SK-N-SH treated with all-trans-retinoic acid at 6 μM for 48 hours (cell line): ENCODE results near the gene XKR8.

ENCODE experiments used
- ATAC-seq: fragments of 200-7000 bp; cut with Tn5 transposase; 3 replicates; pipeline ENCODE4 v1.9.1; 2020; ENCODE audit warnings: mild to moderate bottlenecking, moderate library complexity
- ARNTL ChIP-seq: fragments of 450-650 bp; formaldehyde crosslinking; IDR thresholded peaks from 2 replicates; pipeline ENCODE4 v1.5.0; 2020; ENCODE audit warnings: low read depth, mild to moderate bottlenecking, moderate library complexity, borderline replicate concordance
- BACH2 ChIP-seq: fragments of 250-450 bp; sonication (Bioruptor Pico); IDR thresholded peaks from 2 replicates; pipeline ENCODE4 v1.9.0; 2021; ENCODE audit warnings: mild to moderate bottlenecking, borderline replicate concordance
- CREB5 ChIP-seq: fragments of 250-450 bp; sonication (Bioruptor Pico); IDR thresholded peaks from 2 replicates; pipeline ENCODE4 v1.5.1; 2020; ENCODE audit warnings: low read depth, mild to moderate bottlenecking, moderate library complexity
- CSDC2 ChIP-seq: fragments of 250-450 bp; sonication (Bioruptor Pico); IDR thresholded peaks from 2 replicates; pipeline ENCODE4 v1.5.0; 2020; ENCODE audit warnings: mild to moderate bottlenecking, moderate library complexity
- ESRRG ChIP-seq: fragments of 250-450 bp; sonication (Bioruptor Pico); IDR thresholded peaks from 2 replicates; pipeline ENCODE4 v1.6.1; 2021; ENCODE audit warnings: mild to moderate bottlenecking
- GLIS3 ChIP-seq: fragments of 250-450 bp; sonication (Bioruptor Pico); IDR thresholded peaks from 2 replicates; pipeline ENCODE4 v1.5.0; 2020; ENCODE audit warnings: mild to moderate bottlenecking, moderate library complexity
- ISL1 ChIP-seq: fragments of 250-450 bp; sonication (Bioruptor Pico); IDR thresholded peaks from 2 replicates; pipeline ENCODE4 v2.1.2; 2022; ENCODE audit warnings: mild to moderate bottlenecking, moderate library complexity
- OSR1 ChIP-seq: fragments of 250-450 bp; sonication (Bioruptor Pico); IDR thresholded peaks from 2 replicates; pipeline ENCODE4 v1.8.0; 2022; ENCODE audit warnings: moderate library complexity, mild to moderate bottlenecking, inconsistent platforms
- PATZ1 ChIP-seq: fragments of 250-450 bp; sonication (Bioruptor Pico); IDR thresholded peaks from 2 replicates; pipeline ENCODE4 v1.8.0; 2020; ENCODE audit warnings: mild to moderate bottlenecking, moderate library complexity, borderline replicate concordance
- POU6F1 ChIP-seq: fragments of 250-450 bp; sonication (Bioruptor Pico); IDR thresholded peaks from 2 replicates; pipeline ENCODE4 v1.8.0; 2021; ENCODE audit warnings: low read depth, mild to moderate bottlenecking, moderate library complexity, borderline replicate concordance
- PPARA ChIP-seq: fragments of 250-450 bp; sonication (Bioruptor Pico); IDR thresholded peaks from 2 replicates; pipeline ENCODE4 v1.5.0; 2020; ENCODE audit warnings: mild to moderate bottlenecking, borderline replicate concordance
- RARB ChIP-seq: fragments of 250-450 bp; sonication (Bioruptor Pico); IDR thresholded peaks from 2 replicates; pipeline ENCODE4 v1.8.0; 2021; ENCODE audit warnings: mild to moderate bottlenecking, moderate library complexity
- TCF4 ChIP-seq: fragments of 250-450 bp; sonication (Bioruptor Pico); IDR thresholded peaks from 2 replicates; pipeline ENCODE4 v1.8.0; 2021; ENCODE audit warnings: mild to moderate bottlenecking, moderate library complexity, borderline replicate concordance
- TOX ChIP-seq: fragments of 250-450 bp; sonication (Bioruptor Pico); IDR thresholded peaks from 2 replicates; pipeline ENCODE4 v1.8.0; 2021; ENCODE audit warnings: mild to moderate bottlenecking, moderate library complexity, borderline replicate concordance
- TSHZ2 ChIP-seq: fragments of 250-450 bp; sonication (Bioruptor Pico); IDR thresholded peaks from 2 replicates; pipeline ENCODE4 v1.5.0; 2020; ENCODE audit warnings: mild to moderate bottlenecking, moderate library complexity
- ZC3H10 ChIP-seq: fragments of 250-450 bp; sonication (Bioruptor Pico); IDR thresholded peaks from 2 replicates; pipeline ENCODE4 v1.5.1; 2021; ENCODE audit warnings: mild to moderate bottlenecking, moderate library complexity
- ZFP3 ChIP-seq: fragments of 250-450 bp; sonication (Bioruptor Pico); IDR thresholded peaks from 2 replicates; pipeline ENCODE4 v1.5.0; 2020; ENCODE audit warnings: mild to moderate bottlenecking, moderate library complexity
- ZFP30 ChIP-seq: fragments of 450-650 bp; formaldehyde crosslinking; IDR thresholded peaks from 2 replicates; pipeline ENCODE4 v1.5.0; 2022; ENCODE audit warnings: mild to moderate bottlenecking, moderate library complexity
- ZNF565 ChIP-seq: fragments of 450-650 bp; formaldehyde crosslinking; conservative IDR thresholded peaks from 2 replicates; pipeline ENCODE4 v1.5.0; 2020; ENCODE audit warnings: low read depth, mild to moderate bottlenecking, moderate library complexity
- ZNF70 ChIP-seq: fragments of 450-650 bp; formaldehyde crosslinking; IDR thresholded peaks from 2 replicates; pipeline ENCODE4 v1.5.0; 2020; ENCODE audit warnings: mild to moderate bottlenecking, moderate library complexity
- ZNF8 ChIP-seq: fragments of 450-650 bp; formaldehyde crosslinking; IDR thresholded peaks from 2 replicates; pipeline ENCODE4 v1.5.0; 2020; ENCODE audit warnings: mild to moderate bottlenecking, moderate library complexity

Gene XKR8

GRCh38 chr1:27959792-27960603 lies at the start of gene XKR8:
Gene XKR8 (plus strand): TSS chr1:27959973. CDS start chr1:27960070, 97 bp downstream.
- no peak for TF ChIP-seq ARNTL (CRISPR knock-in tag)
- TF ChIP-seq OSR1 (CRISPR knock-in tag) = no peak
- TF ChIP-seq CREB5 = no peak
- no peak for TF ChIP-seq PATZ1 (CRISPR knock-in tag)
- TF ChIP-seq ZFP30 (CRISPR knock-in tag) = no peak
- TF ChIP-seq TSHZ2 (CRISPR knock-in tag) = no peak
- TF ChIP-seq POU6F1 (CRISPR knock-in tag) = no peak
- TF ChIP-seq ZNF70 (CRISPR knock-in tag) = no peak
- TF ChIP-seq ESRRG (CRISPR knock-in tag) = no peak
- TF ChIP-seq PPARA = no peak
- TF ChIP-seq CSDC2 (CRISPR knock-in tag) = no peak
- TF ChIP-seq RARB (CRISPR knock-in tag) = no peak
- TF ChIP-seq, all 23 proteins: peak for 0
- no peak for ATAC-seq

GRCh38 chr1:27912429-27912828 lies 47.3 kb upstream of the XKR8 start:
- ATAC-seq = no peak
- TF ChIP-seq CREB5 (no peak), ZNF8 (no peak), ZNF70 (CRISPR knock-in tag) (no peak), TSHZ2 (CRISPR knock-in tag) (no peak), TOX (CRISPR knock-in tag) (no peak), ESRRG (CRISPR knock-in tag) (no peak), TCF4 (CRISPR knock-in tag) (no peak), ZNF565 (CRISPR knock-in tag) (no peak), CSDC2 (CRISPR knock-in tag) (no peak), ZFP30 (CRISPR knock-in tag) (no peak), GLIS3 (no peak), ZFP3 (CRISPR knock-in tag) (no peak), RARB (CRISPR knock-in tag) (no peak), PPARA (no peak), BACH2 (CRISPR knock-in tag) (no peak), ZC3H10 (CRISPR knock-in tag) (no peak), ISL1 (CRISPR knock-in tag) (no peak), PATZ1 (CRISPR knock-in tag) (no peak), POU6F1 (CRISPR knock-in tag) (no peak), ARNTL (CRISPR knock-in tag) (no peak)
- TF ChIP-seq, all 23 proteins: peak for 0
